Measurements from ENCODE around the gene OR2T4. TPM values are rescaled to one million over a fixed set of nuclear protein-coding genes. Genes with fewer than 3 reads are reported as not detected.

The OR2T4 gene
- total RNA-seq, 1 experiment from 2014 or later = not detected

DNA sequence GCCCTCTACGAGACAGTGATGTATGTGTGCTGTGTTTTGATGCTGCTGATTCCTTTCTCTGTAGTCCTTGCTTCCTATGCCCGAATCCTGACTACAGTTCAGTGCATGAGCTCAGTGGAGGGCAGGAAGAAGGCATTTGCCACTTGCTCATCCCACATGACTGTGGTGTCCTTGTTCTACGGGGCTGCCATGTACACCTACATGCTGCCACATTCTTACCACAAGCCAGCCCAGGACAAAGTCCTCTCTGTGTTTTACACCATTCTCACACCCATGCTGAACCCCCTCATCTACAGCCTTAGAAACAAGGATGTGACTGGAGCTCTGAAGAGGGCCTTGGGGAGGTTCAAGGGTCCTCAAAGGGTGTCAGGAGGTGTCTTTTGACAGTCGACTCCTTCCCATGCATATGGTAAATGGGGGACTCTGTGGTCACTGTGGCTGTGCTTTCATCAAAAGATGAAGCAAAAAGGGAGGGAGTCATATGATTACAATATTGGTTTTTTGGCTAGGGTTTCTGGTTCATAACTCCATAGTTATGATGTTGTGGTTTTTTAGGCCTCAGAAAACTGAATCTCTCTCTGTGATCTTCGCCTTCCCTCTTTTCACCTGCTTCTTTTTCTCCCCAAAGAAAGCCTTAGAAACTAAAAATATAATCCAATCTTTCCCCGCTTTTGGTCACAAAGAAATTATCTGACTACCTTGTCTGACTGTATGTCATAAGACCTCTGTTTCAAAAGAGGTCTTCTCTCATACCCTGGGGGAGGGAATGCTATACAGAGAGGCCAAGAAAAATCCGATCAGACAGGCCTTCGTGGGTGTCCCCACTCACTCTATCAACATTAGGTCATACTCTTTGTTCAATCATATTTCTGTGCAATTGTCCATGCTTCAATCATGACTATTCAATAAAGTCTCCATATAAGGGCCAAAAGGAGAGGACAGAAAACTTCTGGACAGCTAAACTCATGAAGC, 45.5 kb downstream of the OR2T4 start:
- peaks cover 85% of the 10 kb centered on the region for H3K9me3 Mint-ChIP-seq
- TF ChIP-seq, protein P1, sequence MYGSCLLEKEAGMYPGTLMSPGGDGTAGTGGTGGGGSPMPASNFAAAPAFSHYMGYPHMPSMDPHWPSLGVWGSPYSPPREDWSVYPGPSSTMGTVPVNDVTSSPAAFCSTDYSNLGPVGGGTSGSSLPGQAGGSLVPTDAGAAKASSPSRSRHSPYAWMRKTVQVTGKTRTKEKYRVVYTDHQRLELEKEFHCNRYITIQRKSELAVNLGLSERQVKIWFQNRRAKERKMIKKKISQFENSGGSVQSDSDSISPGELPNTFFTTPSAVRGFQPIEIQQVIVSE (CRISPR knock-in tag; IDR thresholded peaks at IDR 0.05; ENCODE audit: borderline replicate concordance) = no peak
- TF ChIP-seq HMGA2 (CRISPR knock-in tag; IDR thresholded peaks at IDR 0.05) (no peak), ZNF416 (CRISPR knock-in tag; IDR thresholded peaks at IDR 0.05) (no peak), GTF2I (CRISPR knock-in tag; conservative IDR thresholded peaks at IDR 0.05) (no peak), TEAD4 (CRISPR knock-in tag; IDR thresholded peaks at IDR 0.05) (no peak), ETV6 (CRISPR knock-in tag; IDR thresholded peaks at IDR 0.05) (no peak)
- TF ChIP-seq, protein P2, sequence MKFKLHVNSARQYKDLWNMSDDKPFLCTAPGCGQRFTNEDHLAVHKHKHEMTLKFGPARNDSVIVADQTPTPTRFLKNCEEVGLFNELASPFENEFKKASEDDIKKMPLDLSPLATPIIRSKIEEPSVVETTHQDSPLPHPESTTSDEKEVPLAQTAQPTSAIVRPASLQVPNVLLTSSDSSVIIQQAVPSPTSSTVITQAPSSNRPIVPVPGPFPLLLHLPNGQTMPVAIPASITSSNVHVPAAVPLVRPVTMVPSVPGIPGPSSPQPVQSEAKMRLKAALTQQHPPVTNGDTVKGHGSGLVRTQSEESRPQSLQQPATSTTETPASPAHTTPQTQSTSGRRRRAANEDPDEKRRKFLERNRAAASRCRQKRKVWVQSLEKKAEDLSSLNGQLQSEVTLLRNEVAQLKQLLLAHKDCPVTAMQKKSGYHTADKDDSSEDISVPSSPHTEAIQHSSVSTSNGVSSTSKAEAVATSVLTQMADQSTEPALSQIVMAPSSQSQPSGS (CRISPR knock-in tag; IDR thresholded peaks at IDR 0.05; ENCODE audit: borderline replicate concordance, low read depth) = no peak
- TF ChIP-seq, protein P3, sequence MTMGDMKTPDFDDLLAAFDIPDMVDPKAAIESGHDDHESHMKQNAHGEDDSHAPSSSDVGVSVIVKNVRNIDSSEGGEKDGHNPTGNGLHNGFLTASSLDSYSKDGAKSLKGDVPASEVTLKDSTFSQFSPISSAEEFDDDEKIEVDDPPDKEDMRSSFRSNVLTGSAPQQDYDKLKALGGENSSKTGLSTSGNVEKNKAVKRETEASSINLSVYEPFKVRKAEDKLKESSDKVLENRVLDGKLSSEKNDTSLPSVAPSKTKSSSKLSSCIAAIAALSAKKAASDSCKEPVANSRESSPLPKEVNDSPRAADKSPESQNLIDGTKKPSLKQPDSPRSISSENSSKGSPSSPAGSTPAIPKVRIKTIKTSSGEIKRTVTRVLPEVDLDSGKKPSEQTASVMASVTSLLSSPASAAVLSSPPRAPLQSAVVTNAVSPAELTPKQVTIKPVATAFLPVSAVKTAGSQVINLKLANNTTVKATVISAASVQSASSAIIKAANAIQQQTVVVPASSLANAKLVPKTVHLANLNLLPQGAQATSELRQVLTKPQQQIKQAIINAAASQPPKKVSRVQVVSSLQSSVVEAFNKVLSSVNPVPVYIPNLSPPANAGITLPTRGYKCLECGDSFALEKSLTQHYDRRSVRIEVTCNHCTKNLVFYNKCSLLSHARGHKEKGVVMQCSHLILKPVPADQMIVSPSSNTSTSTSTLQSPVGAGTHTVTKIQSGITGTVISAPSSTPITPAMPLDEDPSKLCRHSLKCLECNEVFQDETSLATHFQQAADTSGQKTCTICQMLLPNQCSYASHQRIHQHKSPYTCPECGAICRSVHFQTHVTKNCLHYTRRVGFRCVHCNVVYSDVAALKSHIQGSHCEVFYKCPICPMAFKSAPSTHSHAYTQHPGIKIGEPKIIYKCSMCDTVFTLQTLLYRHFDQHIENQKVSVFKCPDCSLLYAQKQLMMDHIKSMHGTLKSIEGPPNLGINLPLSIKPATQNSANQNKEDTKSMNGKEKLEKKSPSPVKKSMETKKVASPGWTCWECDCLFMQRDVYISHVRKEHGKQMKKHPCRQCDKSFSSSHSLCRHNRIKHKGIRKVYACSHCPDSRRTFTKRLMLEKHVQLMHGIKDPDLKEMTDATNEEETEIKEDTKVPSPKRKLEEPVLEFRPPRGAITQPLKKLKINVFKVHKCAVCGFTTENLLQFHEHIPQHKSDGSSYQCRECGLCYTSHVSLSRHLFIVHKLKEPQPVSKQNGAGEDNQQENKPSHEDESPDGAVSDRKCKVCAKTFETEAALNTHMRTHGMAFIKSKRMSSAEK (CRISPR knock-in tag; IDR thresholded peaks at IDR 0.05; ENCODE audit: borderline replicate concordance) = no peak
- TF ChIP-seq, protein P4, sequence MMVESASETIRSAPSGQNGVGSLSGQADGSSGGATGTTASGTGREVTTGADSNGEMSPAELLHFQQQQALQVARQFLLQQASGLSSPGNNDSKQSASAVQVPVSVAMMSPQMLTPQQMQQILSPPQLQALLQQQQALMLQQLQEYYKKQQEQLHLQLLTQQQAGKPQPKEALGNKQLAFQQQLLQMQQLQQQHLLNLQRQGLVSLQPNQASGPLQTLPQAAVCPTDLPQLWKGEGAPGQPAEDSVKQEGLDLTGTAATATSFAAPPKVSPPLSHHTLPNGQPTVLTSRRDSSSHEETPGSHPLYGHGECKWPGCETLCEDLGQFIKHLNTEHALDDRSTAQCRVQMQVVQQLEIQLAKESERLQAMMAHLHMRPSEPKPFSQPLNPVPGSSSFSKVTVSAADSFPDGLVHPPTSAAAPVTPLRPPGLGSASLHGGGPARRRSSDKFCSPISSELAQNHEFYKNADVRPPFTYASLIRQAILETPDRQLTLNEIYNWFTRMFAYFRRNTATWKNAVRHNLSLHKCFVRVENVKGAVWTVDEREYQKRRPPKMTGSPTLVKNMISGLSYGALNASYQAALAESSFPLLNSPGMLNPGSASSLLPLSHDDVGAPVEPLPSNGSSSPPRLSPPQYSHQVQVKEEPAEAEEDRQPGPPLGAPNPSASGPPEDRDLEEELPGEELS (CRISPR knock-in tag; IDR thresholded peaks at IDR 0.05) = no peak
- TF ChIP-seq, protein P5, sequence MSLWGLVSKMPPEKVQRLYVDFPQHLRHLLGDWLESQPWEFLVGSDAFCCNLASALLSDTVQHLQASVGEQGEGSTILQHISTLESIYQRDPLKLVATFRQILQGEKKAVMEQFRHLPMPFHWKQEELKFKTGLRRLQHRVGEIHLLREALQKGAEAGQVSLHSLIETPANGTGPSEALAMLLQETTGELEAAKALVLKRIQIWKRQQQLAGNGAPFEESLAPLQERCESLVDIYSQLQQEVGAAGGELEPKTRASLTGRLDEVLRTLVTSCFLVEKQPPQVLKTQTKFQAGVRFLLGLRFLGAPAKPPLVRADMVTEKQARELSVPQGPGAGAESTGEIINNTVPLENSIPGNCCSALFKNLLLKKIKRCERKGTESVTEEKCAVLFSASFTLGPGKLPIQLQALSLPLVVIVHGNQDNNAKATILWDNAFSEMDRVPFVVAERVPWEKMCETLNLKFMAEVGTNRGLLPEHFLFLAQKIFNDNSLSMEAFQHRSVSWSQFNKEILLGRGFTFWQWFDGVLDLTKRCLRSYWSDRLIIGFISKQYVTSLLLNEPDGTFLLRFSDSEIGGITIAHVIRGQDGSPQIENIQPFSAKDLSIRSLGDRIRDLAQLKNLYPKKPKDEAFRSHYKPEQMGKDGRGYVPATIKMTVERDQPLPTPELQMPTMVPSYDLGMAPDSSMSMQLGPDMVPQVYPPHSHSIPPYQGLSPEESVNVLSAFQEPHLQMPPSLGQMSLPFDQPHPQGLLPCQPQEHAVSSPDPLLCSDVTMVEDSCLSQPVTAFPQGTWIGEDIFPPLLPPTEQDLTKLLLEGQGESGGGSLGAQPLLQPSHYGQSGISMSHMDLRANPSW (CRISPR knock-in tag; conservative IDR thresholded peaks at IDR 0.05; ENCODE audit: low read depth) = no peak
- H3K27me3 Mint-ChIP-seq (ENCODE audit: low read depth) = peaks cover 10% of the 10 kb centered on the region
- no peak overlapping the region for H3K4me3 Mint-ChIP-seq
- no peak for DNase-seq (ENCODE audit: low spot score)
- H3K36me3 Mint-ChIP-seq = peaks cover 64% of the 10 kb centered on the region
- no peak overlapping the region for H3K27ac Mint-ChIP-seq
- ChIA-PET POLR2A (no interaction called here), CTCF (no interaction called here)
- H3K4me1 Mint-ChIP-seq = no peaks in the 10 kb centered on the region
- ATAC-seq = no peak

Other genes with a start within 250 kb of the OR2T4 start
- gene OR2M5, start 216.5 kb upstream of the OR2T4 start, total RNA-seq (2021) = not detected in 3 replicates
- gene OR2M2, start 186.8 kb upstream of the OR2T4 start, total RNA-seq (2021) = not detected in 3 replicates
- gene OR2M3, start 164.4 kb upstream of the OR2T4 start, total RNA-seq (2021) = not detected in 3 replicates
- not detected in 3 replicates for gene OR2M4, start 130.2 kb upstream of the OR2T4 start, total RNA-seq (2021)
- not detected in 3 replicates for gene OR2T33, start 83.7 kb upstream of the OR2T4 start, total RNA-seq (2021)
- not detected in 3 replicates for gene OR2T12, start 58.2 kb upstream of the OR2T4 start, total RNA-seq (2021)
- not detected in 3 replicates for gene OR2M7, start 37.1 kb upstream of the OR2T4 start, total RNA-seq (2021)
- gene OR14C36, start 12.9 kb upstream of the OR2T4 start, total RNA-seq (2021) = not detected in 3 replicates
- gene OR2T6, start 14.1 kb downstream of the OR2T4 start, total RNA-seq (2021) = not detected in 3 replicates
- not detected in 3 replicates for gene OR2T1, start 41.4 kb downstream of the OR2T4 start, total RNA-seq (2021)
- not detected in 3 replicates for gene OR2T2, start 84.0 kb downstream of the OR2T4 start, total RNA-seq (2021)
- gene OR2T3, start 111.7 kb downstream of the OR2T4 start, total RNA-seq (2021) = not detected in 3 replicates
- gene OR2T5, start 126.9 kb downstream of the OR2T4 start, total RNA-seq (2021) = not detected in 3 replicates
- gene OR2G6, start 146.4 kb downstream of the OR2T4 start, total RNA-seq (2021) = not detected in 3 replicates
- not detected in 3 replicates for gene OR2T29, start 201.1 kb downstream of the OR2T4 start, total RNA-seq (2021)
- gene OR2T34, start 213.1 kb downstream of the OR2T4 start, total RNA-seq (2021) = not detected in 3 replicates
- gene OR2T10, start 236.0 kb downstream of the OR2T4 start, total RNA-seq (2021) = not detected in 3 replicates